ENCODE measurements around the gene OR4D2.

OR4D2 gene

DNA sequence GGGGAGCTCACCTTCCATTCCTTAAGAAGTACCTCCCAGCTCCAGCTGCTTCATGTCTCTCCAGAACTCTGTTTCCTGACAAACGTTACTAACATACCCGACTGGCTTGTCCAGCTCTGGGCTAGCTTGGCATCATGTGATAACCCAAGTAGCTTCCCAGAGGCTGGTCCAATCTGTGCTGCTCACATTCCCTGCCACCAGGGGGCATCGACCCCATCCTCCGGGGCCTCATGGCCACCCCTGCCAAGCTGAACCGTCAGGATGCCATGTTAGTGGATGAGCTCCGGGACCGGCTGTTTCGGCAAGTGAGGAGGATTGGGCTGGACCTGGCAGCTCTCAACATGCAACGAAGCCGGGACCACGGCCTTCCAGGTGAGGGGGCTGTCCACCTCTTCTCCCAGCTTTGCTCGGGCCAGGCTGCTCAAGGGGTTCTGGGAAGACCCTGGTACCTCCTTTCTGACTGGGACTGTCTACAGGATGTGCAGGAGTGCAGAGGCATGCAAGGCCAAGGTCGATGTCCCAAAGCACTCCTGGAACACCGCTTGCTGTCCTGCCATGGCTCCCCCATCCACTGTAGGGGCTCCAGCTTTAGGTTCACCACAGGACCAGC lies 33.3 kb downstream of the OR4D2 start:
- DNase-seq (ENCODE audit: low read depth, low spot score) = peak; percentile 51
- H3K4me3 ChIP-seq (ENCODE audit: low read length) = peak overlapping the region; percentile 26

DNA sequence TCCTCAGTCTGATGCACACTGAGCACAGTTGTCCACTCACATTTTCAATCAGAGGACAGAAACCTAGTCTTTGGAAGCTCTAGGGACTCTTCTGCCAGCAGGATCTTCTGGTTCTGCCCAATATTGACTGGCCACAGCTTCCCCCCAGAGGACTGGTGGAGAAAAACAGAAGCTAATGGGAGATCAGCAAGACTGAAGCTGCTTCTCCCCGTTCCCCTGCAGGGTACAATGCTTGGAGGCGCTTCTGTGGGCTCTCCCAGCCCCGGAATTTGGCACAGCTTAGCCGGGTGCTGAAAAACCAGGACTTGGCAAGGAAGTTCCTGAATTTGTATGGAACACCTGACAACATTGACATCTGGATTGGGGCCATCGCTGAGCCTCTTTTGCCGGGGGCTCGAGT lies 36.1 kb downstream of the OR4D2 start:
- no peak overlapping the region for H3K4me3 ChIP-seq (ENCODE audit: low read length)
- no peak for DNase-seq (ENCODE audit: low read depth, low spot score)

DNA sequence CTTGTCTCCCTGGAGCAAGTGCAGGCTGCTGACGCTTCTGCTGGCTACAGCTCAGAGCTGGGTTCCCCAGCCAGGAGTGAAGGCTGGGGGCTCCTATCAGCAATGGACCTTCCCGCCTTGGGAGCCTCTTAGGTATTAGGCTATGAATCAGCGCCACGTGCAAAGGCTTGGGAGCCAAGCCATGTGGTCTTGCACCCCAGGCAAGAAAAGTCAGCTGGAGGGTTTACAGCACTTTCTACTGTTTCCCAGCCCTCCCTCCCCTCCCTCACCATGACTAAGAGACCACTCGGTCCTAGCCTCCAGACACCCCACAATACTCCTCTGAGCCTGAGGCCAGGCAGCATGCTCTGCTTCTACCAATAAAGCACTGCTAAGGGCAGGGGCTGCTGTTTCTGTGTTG lies 38.0 kb downstream of the OR4D2 start:
- H3K4me3 ChIP-seq (ENCODE audit: low read length) = no peak overlapping the region
- DNase-seq (ENCODE audit: low read depth, low spot score) = no peak

DNA sequence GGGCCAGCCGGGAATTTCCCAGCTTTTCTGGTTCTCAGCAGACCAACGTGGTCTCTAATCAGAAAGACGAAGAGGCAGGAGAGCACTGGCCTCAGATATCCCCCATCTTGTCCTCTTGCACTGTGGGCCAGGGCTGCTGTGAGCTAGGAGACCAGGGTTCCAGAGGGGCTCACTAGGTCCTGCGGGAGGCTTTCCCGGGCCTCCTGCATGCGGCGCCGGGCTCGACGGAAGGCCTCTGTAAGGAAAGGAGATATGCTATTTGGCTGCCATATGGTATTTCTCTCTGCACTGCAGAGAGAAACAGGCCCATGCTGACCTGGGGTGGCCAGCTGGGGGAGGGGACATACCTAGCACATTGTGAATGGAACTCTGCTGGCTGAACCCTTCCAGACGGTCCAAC lies 39.2 kb downstream of the OR4D2 start:
- H3K4me3 ChIP-seq (ENCODE audit: low read length) = no peak overlapping the region
- no peak for DNase-seq (ENCODE audit: low read depth, low spot score)

DNA sequence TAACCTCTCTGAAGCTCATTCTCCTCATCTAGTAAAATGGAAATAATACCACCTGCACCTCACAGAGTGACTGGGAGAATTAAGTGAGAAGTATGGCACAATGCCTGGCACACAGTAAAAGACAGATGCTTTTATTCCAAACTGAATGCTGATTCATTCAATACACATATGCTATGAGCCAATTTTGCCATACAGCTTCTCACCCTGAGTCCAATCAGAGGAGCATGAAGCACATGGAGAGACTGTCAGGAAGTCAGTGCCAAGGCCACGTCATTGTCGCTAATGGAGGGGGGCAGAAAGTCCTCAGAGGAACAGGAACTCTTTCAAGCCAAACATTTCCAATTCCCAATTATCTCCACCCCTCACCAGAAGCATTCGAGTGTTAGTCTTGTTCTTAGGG lies 40.7 kb downstream of the OR4D2 start:
- DNase-seq (ENCODE audit: low read depth, low spot score) = no peak
- no peak overlapping the region for H3K4me3 ChIP-seq (ENCODE audit: low read length)

DNA sequence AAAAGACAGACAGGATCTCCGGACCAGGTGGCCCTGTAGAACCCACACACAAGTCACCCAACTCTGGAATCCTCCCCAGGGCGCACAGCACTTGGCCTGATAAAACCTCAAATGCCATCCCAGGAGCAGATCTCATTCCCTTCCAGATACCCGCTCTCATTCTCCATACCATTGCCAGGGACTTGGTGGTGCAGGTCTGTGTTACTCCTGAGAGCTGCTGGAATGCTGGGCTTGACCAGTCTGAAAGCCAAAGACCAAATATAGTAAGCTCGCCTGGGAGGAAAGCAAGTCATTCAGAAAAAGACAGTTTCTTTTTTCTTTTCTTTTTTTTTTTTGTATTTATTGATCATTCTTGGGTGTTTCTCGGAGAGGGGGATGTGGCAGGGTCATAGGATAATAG lies 41.6 kb downstream of the OR4D2 start:
- H3K4me3 ChIP-seq (ENCODE audit: low read length) = no peak overlapping the region
- DNase-seq (ENCODE audit: low read depth, low spot score) = no peak

DNA sequence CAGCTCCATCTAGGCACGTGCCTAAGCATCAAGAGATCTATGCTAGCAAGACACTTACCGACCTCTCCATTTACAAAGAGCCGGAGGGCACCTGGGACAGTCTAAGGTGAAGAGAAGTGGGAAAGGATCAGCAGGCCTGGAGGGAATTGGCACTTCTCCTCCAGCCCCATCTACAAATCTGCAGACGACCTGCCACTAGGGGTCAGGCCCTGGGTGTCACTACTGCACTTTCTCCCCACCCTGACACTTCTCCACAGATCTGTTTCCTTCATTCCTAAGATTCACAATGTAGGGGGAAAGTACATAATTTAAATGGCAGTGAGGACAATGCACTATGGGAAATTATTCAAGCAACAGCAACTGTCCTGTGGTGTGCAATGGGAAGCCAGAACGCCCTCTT lies 44.1 kb downstream of the OR4D2 start:
- no peak overlapping the region for H3K4me3 ChIP-seq (ENCODE audit: low read length)

DNA sequence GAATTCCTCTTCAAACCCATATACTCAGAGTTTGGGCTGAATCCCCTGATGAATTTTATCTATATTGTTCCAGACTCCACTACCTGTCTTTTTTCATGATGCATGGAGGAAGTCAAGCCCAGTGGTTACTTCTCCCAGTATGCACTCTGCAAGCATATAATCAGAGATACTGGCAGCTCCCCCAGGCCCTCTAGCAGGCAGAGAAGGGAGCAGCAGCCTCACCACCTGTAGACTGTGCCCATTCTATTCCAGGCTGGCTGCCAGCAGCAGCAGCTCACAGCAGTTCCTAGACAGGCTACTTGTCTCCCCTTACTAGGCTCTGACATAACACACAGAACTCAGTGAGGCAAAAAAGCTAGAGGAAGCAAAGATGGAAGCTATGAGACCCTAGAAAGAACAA lies 48.9 kb downstream of the OR4D2 start:
- H3K4me3 ChIP-seq (ENCODE audit: low read length) = no peak overlapping the region
- DNase-seq (ENCODE audit: low read depth, low spot score) = no peak

More for the DNA sequence above, 44.1 kb downstream of the OR4D2 start:
- no peak for DNase-seq (ENCODE audit: low read depth, low spot score)

DNA sequence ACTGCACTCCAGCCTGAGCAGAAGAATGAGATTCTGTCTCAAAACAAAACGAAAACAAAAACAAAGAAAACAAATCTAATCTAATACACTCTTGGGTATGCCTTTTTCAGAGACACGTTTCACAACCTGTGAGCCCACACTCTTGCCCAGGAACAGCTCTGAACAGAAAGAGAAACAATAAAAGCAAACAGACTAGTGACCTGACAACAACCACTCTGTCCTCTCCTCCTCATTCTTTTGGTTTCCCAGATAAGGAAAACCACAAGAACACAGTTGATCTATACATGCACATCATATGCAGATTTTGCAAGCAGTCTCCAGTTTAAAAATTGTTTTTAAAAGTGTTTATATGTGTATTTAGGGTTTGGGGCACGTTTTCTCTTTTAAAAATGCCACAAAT lies 51.0 kb downstream of the OR4D2 start:
- no peak overlapping the region for H3K4me3 ChIP-seq (ENCODE audit: low read length)
- DNase-seq (ENCODE audit: low read depth, low spot score) = no peak

DNA sequence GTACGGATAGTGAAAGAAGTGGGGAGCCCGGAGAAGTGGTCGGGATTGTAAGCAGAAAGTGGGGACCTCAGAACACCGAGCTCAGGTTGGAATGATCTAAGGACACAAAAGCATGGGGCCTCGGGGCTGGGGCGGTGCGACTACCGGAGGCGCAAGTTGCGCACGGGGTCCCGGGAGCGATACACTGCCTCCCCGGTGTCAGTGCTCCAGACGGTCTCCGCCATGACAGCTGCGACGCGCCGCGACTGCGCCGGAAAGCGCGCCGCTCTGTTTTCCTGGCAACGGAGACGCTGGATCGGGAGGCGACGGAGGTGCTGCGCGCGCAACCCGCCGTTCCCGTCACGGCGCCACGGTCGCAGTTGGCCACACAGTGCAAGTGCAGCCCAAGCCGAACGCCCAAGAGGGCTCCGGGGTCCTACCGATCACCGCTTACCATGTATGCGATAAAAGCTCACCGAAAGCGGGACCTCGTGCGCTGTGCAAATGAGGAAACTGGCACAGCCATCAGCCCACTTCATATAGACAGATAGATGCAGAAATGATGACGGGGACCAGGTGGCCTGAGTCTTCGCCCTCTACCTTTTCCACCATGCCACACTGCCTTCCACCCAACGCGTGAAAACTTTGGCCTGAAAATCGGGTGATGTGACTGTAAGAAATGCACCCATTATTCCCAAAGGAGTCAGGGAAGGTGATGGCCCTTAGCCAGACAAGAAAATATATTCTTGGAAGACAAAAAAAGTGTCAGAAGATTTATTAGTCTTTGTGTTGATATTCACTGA lies 52.4 kb downstream of the OR4D2 start, which contains the start of gene MKS1:
TSS of gene MKS1 (minus strand) at position 249 of the 782 bp plus-strand sequence. CDS start at position 224, 25 bp downstream.
- peak within 1 kb of the TSS; percentile 86 for H3K4me3 ChIP-seq (ENCODE audit: low read length)
- DNase-seq (ENCODE audit: low read depth, low spot score) = peak; percentile 90

DNA sequence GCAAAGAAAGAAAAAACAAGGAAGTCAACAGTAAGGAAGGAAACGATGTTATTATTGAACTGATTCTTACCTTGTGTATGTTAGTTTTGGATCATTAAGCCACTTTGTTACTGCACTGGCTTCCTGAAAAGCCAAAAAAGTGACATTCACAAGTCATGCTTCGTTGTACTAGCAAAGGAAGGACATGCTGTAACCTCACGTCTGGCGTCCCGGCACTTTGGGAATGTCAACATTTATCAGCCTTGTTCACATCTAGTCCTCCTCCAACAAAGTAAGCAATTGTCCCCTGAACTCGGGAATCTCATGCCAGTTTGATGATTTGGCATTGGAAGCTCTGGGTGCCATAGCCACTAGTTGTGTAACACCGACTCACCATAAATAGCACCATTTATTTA lies 53.0 kb downstream of the OR4D2 start:
- H3K4me3 ChIP-seq (ENCODE audit: low read length) = peak overlapping the region; percentile 86

More for the DNA sequence above, 53.0 kb downstream of the OR4D2 start:
- DNase-seq (ENCODE audit: low read depth, low spot score) = no peak

Data from Jurkat, Clone E6-1 (cell line).